CD4-positive, alpha-beta T cell (primary cell): ENCODE measurements around the gene HLA-F. TPM values are rescaled to one million over a fixed set of nuclear protein-coding genes. Genes with fewer than 3 reads are reported as not detected.

Source experiments
- ATAC-seq: fragments of 200-7000 bp; cut with Tn5 transposase; one replicate; pipeline ENCODE4 v1.10.0; 2022; ENCODE audit warnings: mild to moderate bottlenecking; ENCODE audit not compliant: poor library complexity
- CTCF ChIA-PET: fragments of 350-600 bp; sonication (Branson Sonifier 250); formaldehyde crosslinking; loops from one replicate; lab custom pipeline; 2021; ENCODE audit warnings: antibody characterized with exemption, inconsistent platforms; lab: Charles Lee
- POLR2A ChIA-PET: fragments of 350-600 bp; sonication (Branson Sonifier 250); formaldehyde crosslinking; loops from one replicate; lab custom pipeline; 2021; ENCODE audit warnings: antibody characterized with exemption, inconsistent platforms; lab: Charles Lee
- DNase-seq, 14 experiments: peaks; one replicate each; pipeline ENCODE4 v3.0.0-alpha.2; 2013 to 2020; ENCODE audit warnings: mixed read lengths in 2 of 14
- H3K27ac ChIP-seq, 2 donors: one replicate each; pipeline versions ENCODE4 v1.5.1 to v1.7.0; 2013; ENCODE audit warnings: low read length in 2 of 2, low read depth in 1 of 2, mild to moderate bottlenecking in 1 of 2
- H3K27me3 ChIP-seq, 2 experiments: 1 replicate in 1 of 2; 2 replicates in 1 of 2; pipeline versions ENCODE4 v1.6.1 to v1.7.0; 2013; ENCODE audit warnings: low read length in 2 of 2, control low read depth in 1 of 2, mild to moderate bottlenecking in 1 of 2, moderate library complexity in 1 of 2; ENCODE audit not compliant: insufficient read depth in 2 of 2, control insufficient read depth in 1 of 2
- H3K36me3 ChIP-seq: one replicate; pipeline ENCODE4 v1.6.1; 2013; ENCODE audit warnings: low read length, control low read depth; ENCODE audit not compliant: insufficient read depth
- H3K4me1 ChIP-seq: one replicate; pipeline ENCODE4 v1.6.1; 2013; ENCODE audit warnings: low read length, control low read depth; ENCODE audit not compliant: insufficient read depth
- H3K4me3 ChIP-seq: one replicate; pipeline ENCODE4 v1.5.1; 2013; ENCODE audit warnings: mild to moderate bottlenecking, low read length, moderate library complexity
- H3K9me3 ChIP-seq, 2 experiments: 1 replicate in 1 of 2; 2 replicates in 1 of 2; pipeline versions ENCODE4 v1.6.1 to v1.7.0; 2013; ENCODE audit warnings: low read length in 2 of 2, mild to moderate bottlenecking in 2 of 2, control low read depth in 1 of 2, moderate library complexity in 1 of 2; ENCODE audit not compliant: control insufficient read depth in 1 of 2, insufficient read depth in 1 of 2
- H3K27ac Mint-ChIP-seq: one replicate; pipeline ENCODE4 v1.8.0; 2020; ENCODE audit warnings: mixed read lengths
- H3K27me3 Mint-ChIP-seq: one replicate; pipeline ENCODE4 v1.8.0; 2021; ENCODE audit warnings: mixed read lengths
- H3K36me3 Mint-ChIP-seq: one replicate; pipeline ENCODE4 v1.8.0; 2021; ENCODE audit warnings: low read depth, mixed read lengths
- H3K4me1 Mint-ChIP-seq: one replicate; pipeline ENCODE4 v1.8.0; 2021; ENCODE audit warnings: low read depth, mixed read lengths
- H3K4me3 Mint-ChIP-seq: one replicate; pipeline ENCODE4 v1.8.0; 2020; ENCODE audit warnings: mild to moderate bottlenecking, mixed read lengths
- H3K9me3 Mint-ChIP-seq: one replicate; pipeline ENCODE4 v1.8.0; 2020; ENCODE audit warnings: mixed read lengths
- CTCF ChIP-seq: fragments of 200-600 bp; IDR thresholded peaks from one replicate; pipeline ENCODE4 v1.8.0; 2022; ENCODE audit warnings: antibody characterized with exemption, mild to moderate bottlenecking
- intact Hi-C, 2 experiments: fragments of 100-400 bp; cut with DNase I in 1 of 2; cut with micrococcal nuclease in 1 of 2; formaldehyde crosslinking; loops; one replicate each; pipeline versions ENCODE4 v1.15.1 to v1.9.0; 2023 to 2025; cut with DNase I, micrococcal nuclease
- total RNA-seq, 174 experiments: library from RNA in 2 of 174; stranded (reverse) in 2 of 174; gene quantifications; one replicate each; pipeline ENCODE4 v1.2.3 and lab custom pipeline; 2021 to 2026

Gene HLA-F
- total RNA-seq, 2 experiments from 2014 or later, result 560 TPM

- Mint-ChIP-seq H3K9me3 (no peaks in the 10 kb centered on the region), H3K27ac (peak overlapping the region; percentile 31), H3K27me3 (no peaks in the 10 kb centered on the region), H3K4me3 (peak overlapping the region; percentile 99), H3K36me3 (peaks cover 16% of the 10 kb centered on the region), H3K4me1 (peaks cover 58% of the 10 kb centered on the region)
- peaks cover 7% of the 10 kb centered on the region for H3K36me3 ChIP-seq
- H3K9me3 ChIP-seq, result no peaks in the 10 kb centered on the region
- H3K27ac ChIP-seq, result no peak overlapping the region
- DNase-seq (peak in 2 of 14 experiments; percentile 10 to 20), ATAC-seq (no peak)
- no peak for TF ChIP-seq CTCF
- CTCF ChIA-PET, result interaction anchor here (1.1 to 8.5 kb wide), 5 partner anchors 14 to 100 kb away, joined by 3 to 82 read pairs (median 5); no protein-coding TSS in a partner anchor
- POLR2A ChIA-PET, result interaction anchor here (1.1 to 3.1 kb wide), 12 partner anchors 8 to 912 kb away, joined by 3 to 37 read pairs (median 4); partner anchors contain the start of genes HLA-A, HLA-F and TRIM26
- H3K4me1 ChIP-seq, result peaks cover 36% of the 10 kb centered on the region
- H3K27me3 ChIP-seq, result no peaks in the 10 kb centered on the region
- intact Hi-C loops, result loop anchor here (5.0 kb wide), 2 partner anchors 88 to 97 kb away; no protein-coding TSS in a partner anchor
- H3K4me3 ChIP-seq, result peak overlapping the region; percentile 80
Observed at GRCh38 chr6:29749668-29750067, 26.4 kb downstream of the HLA-F start.

- Mint-ChIP-seq H3K27me3 (no peaks in the 10 kb centered on the region), H3K4me1 (peaks cover 54% of the 10 kb centered on the region), H3K4me3 (peak overlapping the region; percentile 99), H3K9me3 (no peaks in the 10 kb centered on the region), H3K27ac (peak overlapping the region; percentile 31), H3K36me3 (peaks cover 10% of the 10 kb centered on the region)
- Histone ChIP-seq H3K27ac (no peak overlapping the region), H3K36me3 (peaks cover 2% of the 10 kb centered on the region), H3K9me3 (no peaks in the 10 kb centered on the region), H3K4me1 (peaks cover 36% of the 10 kb centered on the region), H3K4me3 (no peak overlapping the region), H3K27me3 (no peaks in the 10 kb centered on the region)
- TF ChIP-seq CTCF, result no peak
- ChIA-PET CTCF (interaction anchor here (1.5 to 8.5 kb wide), 4 partner anchors 15 to 97 kb away, joined by 4 to 82 read pairs (median 6); no protein-coding TSS in a partner anchor), POLR2A (interaction anchor here (1.0 to 3.1 kb wide), 2 partner anchors 42 kb away, joined by 5 to 37 read pairs; no protein-coding TSS in a partner anchor)
- ATAC-seq, result no peak
- no peak for DNase-seq
- intact Hi-C loops, result loop anchor here (5.0 kb wide), 2 partner anchors 87 to 98 kb away; no protein-coding TSS in a partner anchor
Observed at GRCh38 chr6:29750709-29751108, 27.5 kb downstream of the HLA-F start.

GRCh38 chr6:29751480-29751879 is 28.2 kb downstream of the HLA-F start:
- peaks cover 10% of the 10 kb centered on the region for H3K36me3 Mint-ChIP-seq
- H3K4me1 ChIP-seq, result peaks cover 36% of the 10 kb centered on the region
- H3K4me3 ChIP-seq, result no peak overlapping the region
- CTCF ChIA-PET, result interaction anchor here (1.5 to 8.5 kb wide), 3 partner anchors 15 to 102 kb away, joined by 4 to 82 read pairs (median 11); no protein-coding TSS in a partner anchor
- intact Hi-C loops, result loop anchor here (5.0 kb wide), 2 partner anchors 86 to 99 kb away; no protein-coding TSS in a partner anchor
- H3K36me3 ChIP-seq, result no peaks in the 10 kb centered on the region
- POLR2A ChIA-PET, result interaction anchor here (1.0 kb wide), 1 partner anchor 43 kb away, joined by 5 read pairs; no protein-coding TSS in a partner anchor
- no peak overlapping the region for H3K27ac ChIP-seq
- no peak for TF ChIP-seq CTCF
- no peaks in the 10 kb centered on the region for H3K27me3 ChIP-seq
- no peak for ATAC-seq
- DNase-seq, result no peak
- H3K4me3 Mint-ChIP-seq, result peak overlapping the region; percentile 90
- H3K9me3 ChIP-seq, result no peaks in the 10 kb centered on the region
- no peaks in the 10 kb centered on the region for H3K27me3 Mint-ChIP-seq
- H3K4me1 Mint-ChIP-seq, result peaks cover 50% of the 10 kb centered on the region
- H3K9me3 Mint-ChIP-seq, result no peaks in the 10 kb centered on the region
- peak overlapping the region; percentile 83 for H3K27ac Mint-ChIP-seq
